GM18951 (cell line): Measurements from ENCODE around the gene MAST4.
A peak's percentile ranks its signal among the peaks of the same experiment; 100 is the strongest.
"Not testable (repeated sequence)": the region's sequence is repeated elsewhere in the genome, so short reads cannot be mapped to it uniquely, and the experiment has no call there.

ENCODE experiments used
- POLR2A ChIP-seq: IDR thresholded peaks from 4 replicates; pipeline ENCODE4 v1.6.1; 2011; ENCODE audit warnings: mild to moderate bottlenecking; ENCODE audit not compliant: insufficient read length, insufficient read depth; ENCODE audit errors: extremely low read depth
- in situ Hi-C: fragments of 300-500 bp; cut with MboI; formaldehyde crosslinking; loops from one replicate; pipeline ENCODE4 v1.12.0; 2022; ENCODE audit warnings: low sequenced_read_pairs, mixed read lengths, inconsistent platforms; ENCODE audit not compliant: unreplicated experiment

Gene MAST4

GRCh38 chr5:67164856-67165525, 568.8 kb downstream of the MAST4 start:
- in situ Hi-C loops, result loop anchor here (5.0 kb wide), 1 partner anchor 47 kb away; no protein-coding TSS in a partner anchor
- no peak for TF ChIP-seq POLR2A

DNA sequence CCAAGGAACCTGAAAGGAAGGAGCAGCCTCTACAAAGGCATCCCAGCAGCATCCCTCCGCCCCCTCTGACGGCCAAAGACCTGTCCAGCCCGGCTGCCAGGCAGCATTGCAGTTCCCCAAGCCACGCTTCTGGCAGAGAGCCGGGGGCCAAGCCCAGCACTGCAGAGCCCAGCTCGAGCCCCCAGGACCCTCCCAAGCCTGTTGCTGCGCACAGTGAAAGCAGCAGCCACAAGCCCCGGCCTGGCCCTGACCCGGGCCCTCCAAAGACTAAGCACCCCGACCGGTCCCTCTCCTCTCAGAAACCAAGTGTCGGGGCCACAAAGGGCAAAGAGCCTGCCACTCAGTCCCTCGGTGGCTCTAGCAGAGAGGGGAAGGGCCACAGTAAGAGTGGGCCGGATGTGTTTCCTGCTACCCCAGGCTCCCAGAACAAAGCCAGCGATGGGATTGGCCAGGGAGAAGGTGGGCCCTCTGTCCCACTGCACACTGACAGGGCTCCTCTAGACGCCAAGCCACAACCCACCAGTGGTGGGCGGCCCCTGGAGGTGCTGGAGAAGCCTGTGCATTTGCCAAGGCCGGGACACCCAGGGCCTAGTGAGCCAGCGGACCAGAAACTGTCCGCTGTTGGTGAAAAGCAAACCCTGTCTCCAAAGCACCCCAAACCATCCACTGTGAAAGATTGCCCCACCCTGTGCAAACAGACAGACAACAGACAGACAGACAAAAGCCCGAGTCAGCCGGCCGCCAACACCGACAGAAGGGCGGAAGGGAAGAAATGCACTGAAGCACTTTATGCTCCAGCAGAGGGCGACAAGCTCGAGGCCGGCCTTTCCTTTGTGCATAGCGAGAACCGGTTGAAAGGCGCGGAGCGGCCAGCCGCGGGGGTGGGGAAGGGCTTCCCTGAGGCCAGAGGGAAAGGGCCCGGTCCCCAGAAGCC, 569.6 kb downstream of the MAST4 start:
- in situ Hi-C loops, result no loop called here
- peak; percentile 1 for TF ChIP-seq POLR2A

DNA sequence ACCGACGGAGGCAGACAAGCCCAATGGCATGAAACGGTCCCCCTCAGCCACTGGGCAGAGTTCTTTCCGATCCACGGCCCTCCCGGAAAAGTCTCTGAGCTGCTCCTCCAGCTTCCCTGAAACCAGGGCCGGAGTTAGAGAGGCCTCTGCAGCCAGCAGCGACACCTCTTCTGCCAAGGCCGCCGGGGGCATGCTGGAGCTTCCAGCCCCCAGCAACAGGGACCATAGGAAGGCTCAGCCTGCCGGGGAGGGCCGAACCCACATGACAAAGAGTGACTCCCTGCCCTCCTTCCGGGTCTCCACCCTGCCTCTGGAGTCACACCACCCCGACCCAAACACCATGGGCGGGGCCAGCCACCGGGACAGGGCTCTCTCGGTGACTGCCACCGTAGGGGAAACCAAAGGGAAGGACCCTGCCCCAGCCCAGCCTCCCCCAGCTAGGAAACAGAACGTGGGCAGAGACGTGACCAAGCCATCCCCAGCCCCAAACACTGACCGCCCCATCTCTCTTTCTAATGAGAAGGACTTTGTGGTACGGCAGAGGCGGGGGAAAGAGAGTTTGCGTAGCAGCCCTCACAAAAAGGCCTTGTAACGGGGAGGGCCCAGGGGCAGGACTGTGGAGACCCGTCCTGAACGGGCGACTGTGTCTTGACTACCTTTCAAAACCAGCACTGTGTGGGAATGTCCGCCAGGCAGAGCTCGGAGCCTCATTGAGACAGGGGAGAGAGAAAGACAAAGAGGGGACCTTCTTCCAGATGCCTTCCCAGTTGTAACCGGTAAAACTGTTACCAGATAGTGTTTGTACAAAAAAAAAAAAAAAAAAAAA, 570.5 kb downstream of the MAST4 start:
- TF ChIP-seq POLR2A, result no peak
- in situ Hi-C loops, result no loop called here

DNA sequence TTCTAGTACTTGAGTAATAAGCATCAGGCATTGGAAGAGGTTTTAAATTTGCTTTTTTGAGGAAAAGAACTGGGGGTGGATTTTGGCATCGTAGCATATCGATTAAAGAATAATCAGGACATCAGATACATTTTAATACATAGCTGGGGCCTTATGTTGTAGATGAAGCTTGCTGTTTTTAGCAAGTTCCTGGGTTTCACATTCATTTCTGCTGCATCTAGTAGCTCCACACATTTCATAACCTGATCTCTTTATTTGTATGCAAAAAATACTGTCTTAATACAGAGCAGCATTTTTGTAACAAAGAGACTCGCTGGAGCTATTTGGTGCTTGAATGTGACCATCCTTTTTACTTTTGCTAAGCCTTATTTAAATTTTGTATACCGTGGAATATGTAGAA, 571.9 kb downstream of the MAST4 start:
- in situ Hi-C loops, result no loop called here
- TF ChIP-seq POLR2A, result no peak

- in situ Hi-C loops, result no loop called here
- TF ChIP-seq POLR2A, result no peak
Observed at GRCh38 chr5:67170767-67171166, 574.6 kb downstream of the MAST4 start.

DNA sequence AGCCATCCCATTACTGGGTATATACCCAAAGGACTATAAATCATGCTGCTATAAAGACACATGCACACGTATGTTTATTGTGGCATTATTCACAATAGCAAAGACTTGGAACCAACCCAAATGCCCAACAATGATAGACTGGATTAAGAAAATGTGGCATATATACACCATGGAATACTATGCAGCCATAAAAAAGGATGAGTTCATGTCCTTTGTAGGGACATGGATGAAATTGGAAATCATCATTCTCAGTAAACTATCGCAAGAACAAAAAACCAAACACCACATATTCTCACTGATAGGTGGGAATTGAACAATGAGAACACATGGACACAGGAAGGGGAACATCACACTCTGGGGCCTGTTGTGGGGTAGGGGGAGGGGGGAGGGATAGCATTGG, 577.2 kb downstream of the MAST4 start:
- in situ Hi-C loops, result not testable (repeated sequence)

DNA sequence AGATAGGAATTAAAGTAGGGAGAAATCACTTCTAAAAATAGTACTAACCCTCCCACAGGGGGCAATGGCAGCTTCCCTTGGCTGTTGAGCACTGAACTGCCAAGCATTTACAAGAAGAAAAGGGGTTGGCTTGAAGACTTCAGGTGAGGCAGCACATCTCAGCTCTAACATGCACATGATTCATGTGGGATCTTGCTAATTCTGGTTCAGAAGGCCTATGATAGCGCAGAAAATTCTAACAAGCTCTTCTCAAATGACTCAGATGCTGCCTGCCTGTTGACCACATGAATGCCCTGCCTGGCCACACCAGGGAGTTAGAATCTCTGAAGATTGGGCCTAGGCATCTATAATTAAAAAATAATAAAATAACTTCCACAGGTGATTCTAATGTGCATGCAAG, 577.8 kb downstream of the MAST4 start:
- in situ Hi-C loops, result no loop called here
- TF ChIP-seq POLR2A, result no peak

DNA sequence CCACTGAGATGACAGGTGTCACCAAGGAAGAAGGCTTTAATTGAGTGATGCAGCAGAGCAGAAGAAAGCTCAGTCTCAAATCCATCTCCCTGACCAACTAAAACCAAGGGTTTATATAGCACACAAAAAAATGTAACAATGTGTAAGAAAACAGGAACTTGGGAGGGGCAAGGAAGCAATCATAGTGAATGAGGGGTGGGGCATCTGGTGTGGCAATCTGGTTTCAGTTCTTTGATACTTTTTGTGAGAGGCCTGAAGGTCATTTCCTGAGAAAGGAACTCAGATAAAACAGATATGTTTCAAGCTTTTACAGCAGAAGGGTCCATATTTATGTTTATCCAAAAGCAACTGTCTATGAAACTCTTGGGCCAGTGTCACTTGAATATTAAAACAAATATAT, 580.7 kb downstream of the MAST4 start:
- no peak for TF ChIP-seq POLR2A
- in situ Hi-C loops, result no loop called here

GRCh38 chr5:67178085-67178484, 581.9 kb downstream of the MAST4 start:
- in situ Hi-C loops, result no loop called here
- TF ChIP-seq POLR2A, result no peak

- in situ Hi-C loops, result no loop called here
Observed at GRCh38 chr5:67178966-67179365, 582.8 kb downstream of the MAST4 start.

GRCh38 chr5:67179697-67180361, 583.6 kb downstream of the MAST4 start:
- in situ Hi-C loops, result no loop called here
- no peak for TF ChIP-seq POLR2A

More at GRCh38 chr5:67178966-67179365, 582.8 kb downstream of the MAST4 start:
- TF ChIP-seq POLR2A, result no peak

GRCh38 chr5:67181648-67182221, 585.5 kb downstream of the MAST4 start:
- TF ChIP-seq POLR2A, result no peak

More at GRCh38 chr5:67181648-67182221, 585.5 kb downstream of the MAST4 start:
- in situ Hi-C loops, result no loop called here
